Mucosa of rectum (tissue), 2 donors: Measurements from ENCODE around the gene METTL3.

Experiments
- H3K27ac ChIP-seq, 2 donors: one replicate each; pipeline ENCODE4 v1.7.0; 2013; ENCODE audit warnings: inconsistent platforms in 2 of 2, low read depth in 2 of 2, low read length in 2 of 2
- H3K27me3 ChIP-seq, 2 donors: one replicate each; pipeline ENCODE4 v1.7.0; 2013; ENCODE audit warnings: low read length in 2 of 2; ENCODE audit not compliant: control insufficient read depth in 2 of 2, insufficient read depth in 2 of 2
- H3K36me3 ChIP-seq, 2 donors: one replicate each; pipeline ENCODE4 v1.7.0; 2013; ENCODE audit warnings: low read length in 2 of 2; ENCODE audit not compliant: control insufficient read depth in 2 of 2, insufficient read depth in 2 of 2
- H3K4me1 ChIP-seq, 2 donors: one replicate each; pipeline ENCODE4 v1.7.0; 2013; ENCODE audit warnings: low read length in 2 of 2, mild to moderate bottlenecking in 1 of 2; ENCODE audit not compliant: control insufficient read depth in 2 of 2, insufficient read depth in 2 of 2
- H3K4me3 ChIP-seq, 2 donors: one replicate each; pipeline ENCODE4 v1.7.0; 2013; ENCODE audit warnings: low read length in 2 of 2
- H3K9ac ChIP-seq, 2 donors: one replicate each; pipeline ENCODE4 v1.7.0; 2013; ENCODE audit warnings: low read length in 2 of 2, low read depth in 1 of 2, mild to moderate bottlenecking in 1 of 2
- H3K9me3 ChIP-seq, 2 donors: one replicate each; pipeline ENCODE4 v1.7.0; 2013; ENCODE audit warnings: low read length in 2 of 2; ENCODE audit not compliant: control insufficient read depth in 2 of 2
- donor health status: healthy.
- donor health status: Normal muscosa, but diverticular disease.

METTL3 gene

GRCh38 chr14:21539189-21539940 lies 28.2 kb upstream of the METTL3 start:
- Histone ChIP-seq H3K4me1 (no peaks in the 10 kb centered on the region), H3K27ac (no peak overlapping the region), H3K9me3 (no peaks in the 10 kb centered on the region), H3K4me3 (no peak overlapping the region), H3K36me3 (no peaks in the 10 kb centered on the region), H3K9ac (no peak overlapping the region), H3K27me3 (peaks cover 16 to 24% of the 10 kb centered on the region in 2 donors)

DNA sequence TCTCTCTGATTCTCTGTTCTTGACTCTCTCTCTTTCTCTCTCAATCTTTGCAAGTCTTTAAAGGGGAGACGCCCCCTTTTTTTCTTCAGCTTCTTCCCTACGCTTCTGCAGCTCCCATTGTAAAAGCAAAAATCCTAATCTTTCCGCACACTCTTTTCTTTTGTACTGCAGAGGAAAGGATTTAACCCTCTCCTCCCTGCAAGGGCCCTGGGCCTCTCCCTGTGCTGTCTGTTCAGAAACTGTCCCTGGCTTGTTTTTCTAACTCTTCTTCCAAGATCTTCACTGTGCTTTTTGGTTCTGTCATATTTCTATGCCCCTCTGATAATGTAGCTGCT lies 25.9 kb upstream of the METTL3 start:
- no peaks in the 10 kb centered on the region for H3K4me1 ChIP-seq
- H3K27me3 ChIP-seq, result peaks cover 20 to 27% of the 10 kb centered on the region in 2 donors
- no peaks in the 10 kb centered on the region for H3K9me3 ChIP-seq
- no peak overlapping the region for H3K9ac ChIP-seq
- no peak overlapping the region for H3K27ac ChIP-seq
- peak overlapping the region; percentile 40 to 60 for H3K4me3 ChIP-seq
- no peaks in the 10 kb centered on the region for H3K36me3 ChIP-seq

GRCh38 chr14:21536418-21537089 lies 25.4 kb upstream of the METTL3 start:
- Histone ChIP-seq H3K36me3 (no peaks in the 10 kb centered on the region), H3K4me3 (peak overlapping the region; percentile 40 to 60), H3K27me3 (peaks cover 20 to 27% of the 10 kb centered on the region in 2 donors), H3K4me1 (no peaks in the 10 kb centered on the region), H3K9me3 (no peaks in the 10 kb centered on the region), H3K27ac (no peak overlapping the region), H3K9ac (no peak overlapping the region)

GRCh38 chr14:21535545-21536417 lies 24.6 kb upstream of the METTL3 start:
- no peaks in the 10 kb centered on the region for H3K4me1 ChIP-seq
- no peaks in the 10 kb centered on the region for H3K9me3 ChIP-seq
- H3K27ac ChIP-seq, result no peak overlapping the region
- H3K9ac ChIP-seq, result no peak overlapping the region
- no peaks in the 10 kb centered on the region for H3K36me3 ChIP-seq
- peaks cover 20 to 27% of the 10 kb centered on the region in 2 donors for H3K27me3 ChIP-seq
- peak overlapping the region in 1 of 2 donors; percentile 40 for H3K4me3 ChIP-seq

- Histone ChIP-seq H3K4me1 (no peaks in the 10 kb centered on the region), H3K36me3 (no peaks in the 10 kb centered on the region), H3K9ac (no peak overlapping the region), H3K9me3 (no peaks in the 10 kb centered on the region), H3K27ac (no peak overlapping the region), H3K27me3 (peaks cover 20 to 26% of the 10 kb centered on the region in 2 donors), H3K4me3 (no peak overlapping the region)
These were observed 23.4 kb upstream of the METTL3 start for GRCh38 chr14:21534576-21534975.

DNA sequence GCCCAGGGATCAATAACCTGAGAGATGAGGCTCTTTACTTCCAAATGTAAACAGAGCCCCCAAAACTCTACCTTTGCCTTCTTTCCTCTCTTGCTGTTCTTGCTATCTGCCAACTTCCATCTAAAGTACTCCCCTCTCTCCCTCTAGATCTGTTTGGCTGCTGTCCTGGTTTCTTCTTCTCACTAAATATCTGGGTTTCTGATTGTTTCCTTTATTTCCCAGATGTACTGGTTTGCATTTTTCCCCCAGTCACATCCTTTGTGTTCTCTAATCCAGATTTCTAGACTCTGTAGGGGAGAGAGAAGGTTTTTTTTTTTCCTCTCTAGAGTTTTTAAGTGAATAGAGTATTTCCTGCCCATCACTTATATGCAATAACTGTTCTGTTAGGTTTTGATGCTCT lies 22.2 kb upstream of the METTL3 start:
- Histone ChIP-seq H3K27me3 (peaks cover 18 to 20% of the 10 kb centered on the region in 2 donors), H3K4me3 (no peak overlapping the region), H3K9me3 (no peaks in the 10 kb centered on the region), H3K4me1 (no peaks in the 10 kb centered on the region), H3K36me3 (no peaks in the 10 kb centered on the region), H3K27ac (no peak overlapping the region), H3K9ac (no peak overlapping the region)

- Histone ChIP-seq H3K27ac (no peak overlapping the region), H3K36me3 (no peaks in the 10 kb centered on the region), H3K4me3 (no peak overlapping the region), H3K9me3 (no peaks in the 10 kb centered on the region), H3K27me3 (peaks cover 3 to 4% of the 10 kb centered on the region in 2 donors), H3K4me1 (no peaks in the 10 kb centered on the region), H3K9ac (no peak overlapping the region)
These were observed 18.4 kb upstream of the METTL3 start for GRCh38 chr14:21529515-21529914.

DNA sequence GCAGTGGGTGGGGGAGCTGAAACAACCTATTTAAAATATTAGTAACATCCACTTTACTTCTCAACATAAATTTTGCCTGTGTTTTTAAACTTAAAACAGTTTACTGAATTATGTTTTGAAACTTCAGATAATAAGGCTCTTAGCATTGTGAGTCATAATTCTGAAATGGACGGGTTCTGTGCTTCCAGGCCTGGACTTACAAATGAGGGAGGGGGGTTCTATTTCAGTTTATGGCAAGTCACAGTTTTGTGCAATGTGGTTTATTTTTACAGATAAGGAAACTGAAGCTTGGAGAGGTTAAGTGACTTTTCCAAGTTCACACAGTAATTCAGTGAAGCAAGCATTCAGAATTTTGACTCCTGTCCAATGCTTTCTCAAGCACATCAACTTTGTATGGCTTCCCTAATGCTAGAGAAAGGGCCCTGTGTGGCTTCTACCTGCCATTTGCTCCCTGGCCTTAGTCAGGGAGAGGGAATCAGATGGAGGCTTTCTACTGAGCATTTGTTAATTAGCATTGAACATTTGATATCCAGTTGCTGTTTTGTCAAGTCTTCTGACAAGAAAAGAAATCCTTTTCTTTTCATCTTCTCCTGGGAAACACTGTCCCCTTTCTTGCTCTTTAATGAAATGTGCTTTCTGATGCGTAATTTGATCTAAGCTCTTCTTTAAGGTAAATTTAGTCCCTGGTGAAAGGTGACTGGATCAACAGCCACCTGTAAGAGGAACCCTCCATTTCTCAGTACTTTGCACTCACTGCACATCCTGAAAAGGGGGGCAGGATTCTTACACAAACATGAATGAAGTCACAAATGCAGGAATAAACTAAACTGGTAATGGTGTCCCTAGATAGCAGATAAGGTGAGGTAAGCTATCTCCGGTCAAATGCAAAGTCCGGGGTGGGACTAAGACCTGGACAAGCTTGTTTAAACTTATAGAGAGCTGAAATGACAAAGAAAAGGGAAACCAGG lies 17.5 kb upstream of the METTL3 start:
- peaks cover 0 to 2% of the 10 kb centered on the region in 2 donors for H3K27me3 ChIP-seq
- H3K27ac ChIP-seq, result no peak overlapping the region

DNA sequence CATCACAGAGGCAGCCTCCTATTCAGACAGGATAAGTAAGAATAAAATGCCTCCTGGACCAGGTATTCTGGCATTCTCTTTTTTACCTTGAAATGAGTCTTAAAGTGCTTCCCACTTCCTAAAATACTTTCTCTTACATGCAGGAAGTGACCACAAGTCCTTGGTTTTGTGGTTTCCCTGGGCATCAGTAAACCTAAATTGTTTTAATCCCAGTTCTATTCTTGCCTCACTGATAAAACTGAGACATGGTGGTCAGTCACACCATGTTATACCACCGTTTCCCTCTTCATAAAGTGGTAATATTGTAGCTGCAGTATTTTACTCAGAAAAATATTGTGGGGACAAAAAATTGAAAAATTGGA lies 16.2 kb upstream of the METTL3 start:
- Histone ChIP-seq H3K36me3 (no peaks in the 10 kb centered on the region), H3K9ac (no peak overlapping the region), H3K9me3 (no peaks in the 10 kb centered on the region), H3K27ac (no peak overlapping the region), H3K4me1 (no peaks in the 10 kb centered on the region), H3K27me3 (no peaks in the 10 kb centered on the region), H3K4me3 (no peak overlapping the region)

More for the DNA sequence above, 17.5 kb upstream of the METTL3 start:
- Histone ChIP-seq H3K9me3 (no peaks in the 10 kb centered on the region), H3K36me3 (no peaks in the 10 kb centered on the region), H3K4me1 (no peaks in the 10 kb centered on the region), H3K4me3 (no peak overlapping the region), H3K9ac (no peak overlapping the region)
